ENCODE data around the gene KCNH1.
A peak's percentile ranks its signal among the peaks of the same experiment; 100 is the strongest.

KCNH1 gene

GRCh38 chr1:210901981-210902770 lies 231.8 kb downstream of the KCNH1 start:
- H3K4me3 ChIP-seq (ENCODE audit: control insufficient read depth in 1 of 7, extremely low read depth in 1 of 7, insufficient read depth in 4 of 7, low read depth in 2 of 7, low read length in 6 of 7): no peak overlapping the region
- ChIA-PET POLR2A (no interaction called here), CTCF (no interaction called here)
- H3K27me3 ChIP-seq (replicated peaks in 2 of 5; ENCODE audit: control insufficient read depth in 4 of 5, insufficient read depth in 5 of 5, low read length in 4 of 5): peaks cover 0 to 2% (median 0%) of the 10 kb centered on the region in 5 experiments
- no peak overlapping the region for H3K27ac ChIP-seq (ENCODE audit: insufficient read depth in 1 of 2, low read depth in 1 of 2, low read length in 2 of 2, poor library complexity in 1 of 2, severe bottlenecking in 2 of 2)
- H3K9me3 ChIP-seq (ENCODE audit: control extremely low read depth in 1 of 5, control insufficient read depth in 4 of 5, insufficient read depth in 2 of 5, low read depth in 1 of 5, low read length in 4 of 5): no peaks in the 10 kb centered on the region
- peak in 1 of 3 donors; percentile 5 for DNase-seq
- H3K4me1 ChIP-seq (ENCODE audit: control extremely low read depth in 1 of 4, control insufficient read depth in 4 of 4, insufficient read depth in 4 of 4, low read length in 3 of 4): no peaks in the 10 kb centered on the region
- 44% methylated on average over 7 of the region's 8 CpGs for WGBS (ENCODE audit: insufficient coverage)
- H3K36me3 ChIP-seq (ENCODE audit: control insufficient read depth in 4 of 4, insufficient read depth in 4 of 4, low read length in 3 of 4): no peaks in the 10 kb centered on the region

- H3K4me3 ChIP-seq (ENCODE audit: control insufficient read depth in 1 of 7, extremely low read depth in 1 of 7, insufficient read depth in 4 of 7, low read depth in 2 of 7, low read length in 6 of 7): no peak overlapping the region
- H3K36me3 ChIP-seq (ENCODE audit: control insufficient read depth in 4 of 4, insufficient read depth in 4 of 4, low read length in 3 of 4): no peaks in the 10 kb centered on the region
- H3K4me1 ChIP-seq (ENCODE audit: control extremely low read depth in 1 of 4, control insufficient read depth in 4 of 4, insufficient read depth in 4 of 4, low read length in 3 of 4): no peaks in the 10 kb centered on the region
- ChIA-PET POLR2A (no interaction called here), CTCF (no interaction called here)
- no peak for DNase-seq
- peaks cover 0 to 2% (median 0%) of the 10 kb centered on the region in 5 experiments for H3K27me3 ChIP-seq (replicated peaks in 2 of 5; ENCODE audit: control insufficient read depth in 4 of 5, insufficient read depth in 5 of 5, low read length in 4 of 5)
- 95% methylated on average over 2 of the region's 2 CpGs for WGBS (ENCODE audit: insufficient coverage)
- H3K9me3 ChIP-seq (ENCODE audit: control extremely low read depth in 1 of 5, control insufficient read depth in 4 of 5, insufficient read depth in 2 of 5, low read depth in 1 of 5, low read length in 4 of 5): peaks cover 0 to 3% (median 0%) of the 10 kb centered on the region in 5 experiments
- H3K27ac ChIP-seq (ENCODE audit: insufficient read depth in 1 of 2, low read depth in 1 of 2, low read length in 2 of 2, poor library complexity in 1 of 2, severe bottlenecking in 2 of 2): no peak overlapping the region
Observed at GRCh38 chr1:210900820-210901219, 233.1 kb downstream of the KCNH1 start.

GRCh38 chr1:210900079-210900478 lies 233.9 kb downstream of the KCNH1 start:
- CTCF ChIA-PET: no interaction called here
- H3K4me3 ChIP-seq (ENCODE audit: control insufficient read depth in 1 of 7, extremely low read depth in 1 of 7, insufficient read depth in 4 of 7, low read depth in 2 of 7, low read length in 6 of 7): no peak overlapping the region
- no peak overlapping the region for H3K27ac ChIP-seq (ENCODE audit: insufficient read depth in 1 of 2, low read depth in 1 of 2, low read length in 2 of 2, poor library complexity in 1 of 2, severe bottlenecking in 2 of 2)
- POLR2A ChIA-PET: no interaction called here
- 76% methylated on average over 2 of the region's 2 CpGs for WGBS (ENCODE audit: insufficient coverage)
- no peaks in the 10 kb centered on the region for H3K4me1 ChIP-seq (ENCODE audit: control extremely low read depth in 1 of 4, control insufficient read depth in 4 of 4, insufficient read depth in 4 of 4, low read length in 3 of 4)
- DNase-seq: no peak
- no peaks in the 10 kb centered on the region for H3K36me3 ChIP-seq (ENCODE audit: control insufficient read depth in 4 of 4, insufficient read depth in 4 of 4, low read length in 3 of 4)
- peaks cover 0 to 4% (median 0%) of the 10 kb centered on the region in 5 experiments for H3K9me3 ChIP-seq (ENCODE audit: control extremely low read depth in 1 of 5, control insufficient read depth in 4 of 5, insufficient read depth in 2 of 5, low read depth in 1 of 5, low read length in 4 of 5)
- peaks cover 0 to 2% (median 0%) of the 10 kb centered on the region in 5 experiments for H3K27me3 ChIP-seq (replicated peaks in 2 of 5; ENCODE audit: control insufficient read depth in 4 of 5, insufficient read depth in 5 of 5, low read length in 4 of 5)

- no peak overlapping the region for H3K4me3 ChIP-seq (ENCODE audit: control insufficient read depth in 1 of 7, extremely low read depth in 1 of 7, insufficient read depth in 4 of 7, low read depth in 2 of 7, low read length in 6 of 7)
- whole genome bisulfite sequencing (ENCODE audit: insufficient coverage): no CpG with 5 or more reads among the region's 2 CpGs
- H3K36me3 ChIP-seq (ENCODE audit: control insufficient read depth in 4 of 4, insufficient read depth in 4 of 4, low read length in 3 of 4): no peaks in the 10 kb centered on the region
- DNase-seq: no peak
- H3K9me3 ChIP-seq (ENCODE audit: control extremely low read depth in 1 of 5, control insufficient read depth in 4 of 5, insufficient read depth in 2 of 5, low read depth in 1 of 5, low read length in 4 of 5): peaks cover 0 to 4% (median 0%) of the 10 kb centered on the region in 5 experiments
- H3K27ac ChIP-seq (ENCODE audit: insufficient read depth in 1 of 2, low read depth in 1 of 2, low read length in 2 of 2, poor library complexity in 1 of 2, severe bottlenecking in 2 of 2): no peak overlapping the region
- ChIA-PET POLR2A (no interaction called here), CTCF (no interaction called here)
- H3K4me1 ChIP-seq (ENCODE audit: control extremely low read depth in 1 of 4, control insufficient read depth in 4 of 4, insufficient read depth in 4 of 4, low read length in 3 of 4): no peaks in the 10 kb centered on the region
- peaks cover 0 to 2% (median 0%) of the 10 kb centered on the region in 5 experiments for H3K27me3 ChIP-seq (replicated peaks in 2 of 5; ENCODE audit: control insufficient read depth in 4 of 5, insufficient read depth in 5 of 5, low read length in 4 of 5)
Observed at GRCh38 chr1:210899676-210900075, 234.3 kb downstream of the KCNH1 start.

- 100% methylated on average over 4 of the region's 5 CpGs for whole genome bisulfite sequencing (ENCODE audit: insufficient coverage)
- Histone ChIP-seq H3K4me1 (ENCODE audit: control extremely low read depth in 1 of 4, control insufficient read depth in 4 of 4, insufficient read depth in 4 of 4, low read length in 3 of 4) (no peaks in the 10 kb centered on the region), H3K4me3 (ENCODE audit: control insufficient read depth in 1 of 7, extremely low read depth in 1 of 7, insufficient read depth in 4 of 7, low read depth in 2 of 7, low read length in 6 of 7) (no peak overlapping the region), H3K9me3 (ENCODE audit: control extremely low read depth in 1 of 5, control insufficient read depth in 4 of 5, insufficient read depth in 2 of 5, low read depth in 1 of 5, low read length in 4 of 5) (peaks cover 0 to 9% (median 3%) of the 10 kb centered on the region in 5 experiments), H3K36me3 (ENCODE audit: control insufficient read depth in 4 of 4, insufficient read depth in 4 of 4, low read length in 3 of 4) (no peaks in the 10 kb centered on the region), H3K27me3 (replicated peaks in 2 of 5; ENCODE audit: control insufficient read depth in 4 of 5, insufficient read depth in 5 of 5, low read length in 4 of 5) (no peaks in the 10 kb centered on the region), H3K27ac (ENCODE audit: insufficient read depth in 1 of 2, low read depth in 1 of 2, low read length in 2 of 2, poor library complexity in 1 of 2, severe bottlenecking in 2 of 2) (no peak overlapping the region)
- DNase-seq: no peak
- ChIA-PET CTCF (no interaction called here), POLR2A (no interaction called here)
Observed at GRCh38 chr1:210898473-210898872, 235.5 kb downstream of the KCNH1 start.

- CTCF ChIA-PET: interaction anchor here (1.2 kb wide), 1 partner anchor 18 kb away, joined by 4 read pairs; no protein-coding TSS in a partner anchor
- no peak for DNase-seq
- no peak overlapping the region for H3K4me3 ChIP-seq (ENCODE audit: control insufficient read depth in 1 of 7, extremely low read depth in 1 of 7, insufficient read depth in 4 of 7, low read depth in 2 of 7, low read length in 6 of 7)
- H3K9me3 ChIP-seq (ENCODE audit: control extremely low read depth in 1 of 5, control insufficient read depth in 4 of 5, insufficient read depth in 2 of 5, low read depth in 1 of 5, low read length in 4 of 5): no peaks in the 10 kb centered on the region
- no peak overlapping the region for H3K27ac ChIP-seq (ENCODE audit: insufficient read depth in 1 of 2, low read depth in 1 of 2, low read length in 2 of 2, poor library complexity in 1 of 2, severe bottlenecking in 2 of 2)
- H3K4me1 ChIP-seq (ENCODE audit: control extremely low read depth in 1 of 4, control insufficient read depth in 4 of 4, insufficient read depth in 4 of 4, low read length in 3 of 4): no peaks in the 10 kb centered on the region
- 40% methylated on average over 1 of the region's 2 CpGs for WGBS (ENCODE audit: insufficient coverage)
- H3K36me3 ChIP-seq (ENCODE audit: control insufficient read depth in 4 of 4, insufficient read depth in 4 of 4, low read length in 3 of 4): no peaks in the 10 kb centered on the region
- peaks cover 0 to 2% (median 0%) of the 10 kb centered on the region in 5 experiments for H3K27me3 ChIP-seq (replicated peaks in 2 of 5; ENCODE audit: control insufficient read depth in 4 of 5, insufficient read depth in 5 of 5, low read length in 4 of 5)
- POLR2A ChIA-PET: no interaction called here
Observed at GRCh38 chr1:210883821-210884220, 250.1 kb downstream of the KCNH1 start.

GRCh38 chr1:210882414-210883221 lies 251.3 kb downstream of the KCNH1 start:
- no peak for DNase-seq
- WGBS (ENCODE audit: insufficient coverage): 92% methylated on average over 4 of the region's 8 CpGs
- no peaks in the 10 kb centered on the region for H3K4me1 ChIP-seq (ENCODE audit: control extremely low read depth in 1 of 4, control insufficient read depth in 4 of 4, insufficient read depth in 4 of 4, low read length in 3 of 4)
- H3K9me3 ChIP-seq (ENCODE audit: control extremely low read depth in 1 of 5, control insufficient read depth in 4 of 5, insufficient read depth in 2 of 5, low read depth in 1 of 5, low read length in 4 of 5): no peaks in the 10 kb centered on the region
- POLR2A ChIA-PET: no interaction called here
- no peak overlapping the region for H3K27ac ChIP-seq (ENCODE audit: insufficient read depth in 1 of 2, low read depth in 1 of 2, low read length in 2 of 2, poor library complexity in 1 of 2, severe bottlenecking in 2 of 2)
- peaks cover 0 to 2% (median 0%) of the 10 kb centered on the region in 5 experiments for H3K27me3 ChIP-seq (replicated peaks in 2 of 5; ENCODE audit: control insufficient read depth in 4 of 5, insufficient read depth in 5 of 5, low read length in 4 of 5)
- no peaks in the 10 kb centered on the region for H3K36me3 ChIP-seq (ENCODE audit: control insufficient read depth in 4 of 4, insufficient read depth in 4 of 4, low read length in 3 of 4)
- CTCF ChIA-PET: interaction anchor here (1.2 kb wide), 1 partner anchor 17 kb away, joined by 4 read pairs; no protein-coding TSS in a partner anchor
- H3K4me3 ChIP-seq (ENCODE audit: control insufficient read depth in 1 of 7, extremely low read depth in 1 of 7, insufficient read depth in 4 of 7, low read depth in 2 of 7, low read length in 6 of 7): no peak overlapping the region

Data from common myeloid progenitor, CD34-positive (primary cell).